GM21381 (cell line): ENCODE results near the gene TSPAN18.
A peak's percentile ranks its signal among the peaks of the same experiment; 100 is the strongest.

Source experiments
- ATAC-seq: cut with Tn5 transposase; IDR thresholded peaks from one replicate; pipeline ENCODE4 v1.9.1; 2021; ENCODE audit warnings: mild to moderate bottlenecking, moderate library complexity; ENCODE audit not compliant: unreplicated experiment

TSPAN18 gene

GRCh38 chr11:44842220-44842619, 115.5 kb downstream of the TSPAN18 start:
- ATAC-seq, result no peak

DNA sequence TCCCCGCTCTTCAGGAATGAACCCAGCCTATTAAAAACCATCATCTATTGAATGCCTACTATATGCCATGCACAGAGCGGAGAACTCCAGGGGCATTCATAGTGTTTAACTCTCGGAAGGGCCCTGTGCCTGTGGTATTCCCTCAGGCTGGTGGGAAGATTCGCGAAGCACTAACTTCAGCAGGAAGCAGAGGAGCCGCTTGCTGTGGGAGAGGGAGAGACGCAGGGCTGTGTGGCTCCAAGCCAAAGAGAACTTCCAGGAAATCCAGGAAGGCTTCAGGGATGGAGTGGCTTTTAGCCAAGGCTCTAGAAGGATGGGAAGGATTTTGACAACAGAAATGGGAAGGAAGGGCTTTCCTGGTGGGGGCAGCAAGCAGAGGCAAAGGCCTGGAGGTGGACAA, 120.1 kb downstream of the TSPAN18 start:
- no peak for ATAC-seq

DNA sequence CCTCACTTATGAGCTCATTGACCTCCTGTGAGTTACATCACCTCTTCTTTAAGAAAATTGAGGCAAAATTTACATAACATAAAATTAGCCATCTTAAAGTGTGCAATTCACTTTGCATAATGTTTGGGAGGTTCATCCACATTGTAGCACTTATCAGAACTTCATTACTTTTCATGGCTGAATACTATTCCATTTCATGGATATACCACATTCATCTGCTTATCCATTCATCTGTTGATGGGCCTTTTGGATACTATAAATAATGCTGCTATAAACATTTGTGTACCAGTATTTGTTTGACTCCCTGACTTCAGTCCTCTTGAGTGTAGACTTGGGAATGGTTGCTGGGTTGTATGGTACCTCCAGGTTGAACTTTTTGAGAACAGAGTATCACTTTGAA, 120.6 kb downstream of the TSPAN18 start:
- no peak for ATAC-seq

DNA sequence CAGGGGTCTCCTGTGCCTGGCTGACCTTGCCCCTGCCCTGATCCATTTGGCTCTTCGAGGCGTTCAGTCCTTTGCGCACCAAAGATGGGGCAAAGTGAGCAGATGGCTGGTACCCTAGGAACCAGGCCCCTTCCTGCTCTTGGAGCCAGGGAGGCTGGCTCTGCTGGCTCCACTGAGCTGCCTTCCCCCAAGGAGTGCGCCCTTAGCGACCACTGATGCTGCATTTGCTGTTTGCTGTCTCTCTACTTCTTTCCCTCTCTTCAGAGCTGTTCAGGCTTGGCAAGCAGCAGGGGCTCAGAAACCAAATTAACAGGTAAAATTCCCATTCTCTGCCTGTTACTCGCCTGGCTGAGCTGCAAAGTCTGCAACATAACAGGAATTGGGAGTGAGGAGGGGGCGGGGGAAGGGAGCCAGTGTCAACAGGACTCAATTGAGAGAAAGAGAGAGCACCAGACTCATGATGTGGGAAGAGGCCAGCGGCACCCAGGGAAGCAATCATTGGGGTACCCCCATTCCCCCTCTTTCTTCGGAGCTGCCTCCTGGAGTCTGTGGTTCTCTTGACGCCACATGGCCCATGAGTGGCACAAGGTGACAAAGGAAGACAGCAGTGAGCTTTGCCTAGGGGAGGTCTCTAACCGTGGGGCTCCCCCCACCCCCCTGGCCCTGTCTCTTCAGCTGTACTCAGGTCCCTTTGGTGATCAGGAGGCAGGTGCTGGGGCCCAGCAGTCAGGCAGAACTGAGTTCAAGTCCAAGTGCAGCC, 121.6 kb downstream of the TSPAN18 start:
- ATAC-seq, result no peak

DNA sequence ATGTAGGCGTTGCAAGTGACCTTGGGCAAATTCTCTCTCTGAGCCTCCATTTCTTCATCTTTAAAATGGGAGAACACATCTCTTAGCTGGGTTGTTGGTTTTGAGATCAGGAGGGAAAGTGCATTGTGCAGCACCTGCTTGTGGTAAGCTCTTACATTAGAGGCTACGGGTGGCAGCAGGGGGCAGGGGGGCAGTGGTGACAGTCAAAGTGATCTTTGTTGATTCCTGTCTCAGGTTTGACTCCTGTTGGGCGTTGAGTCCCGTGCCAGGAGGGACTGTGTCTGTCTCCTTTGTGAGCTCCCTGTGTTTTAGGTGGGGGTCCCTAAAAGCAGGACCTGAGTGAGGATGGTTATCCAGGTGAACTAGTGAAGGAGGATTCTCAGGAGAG, 122.2 kb downstream of the TSPAN18 start:
- ATAC-seq, result no peak

- no peak for ATAC-seq
Observed at GRCh38 chr11:44849424-44849823, 122.7 kb downstream of the TSPAN18 start.

- no peak for ATAC-seq
Observed at GRCh38 chr11:44849922-44850321, 123.2 kb downstream of the TSPAN18 start.

- no peak for ATAC-seq
Observed at GRCh38 chr11:44851496-44851895, 124.7 kb downstream of the TSPAN18 start.

GRCh38 chr11:44852159-44852747, 125.5 kb downstream of the TSPAN18 start:
- ATAC-seq, result no peak

DNA sequence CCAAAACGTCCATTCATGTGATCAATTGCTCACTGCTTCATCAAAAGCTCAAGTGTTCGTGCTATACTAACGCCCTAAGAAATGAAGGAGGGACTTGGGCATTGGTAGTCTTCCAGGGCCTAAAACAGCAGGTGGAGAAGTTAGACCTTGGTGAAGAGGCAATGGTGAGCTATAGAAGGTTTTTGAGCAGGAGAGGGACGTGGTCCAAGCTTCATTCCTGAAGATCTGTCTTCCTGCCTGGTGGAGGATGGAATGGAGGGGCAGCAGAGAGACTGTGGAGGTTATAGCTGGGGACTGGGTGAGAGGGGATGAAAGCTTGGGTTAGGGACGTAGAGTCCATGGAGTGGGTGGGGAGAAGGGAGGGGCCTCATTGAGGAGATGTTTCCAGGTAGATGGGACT, 126.2 kb downstream of the TSPAN18 start:
- ATAC-seq, result no peak

GRCh38 chr11:44853666-44854065, 126.9 kb downstream of the TSPAN18 start:
- ATAC-seq, result no peak

DNA sequence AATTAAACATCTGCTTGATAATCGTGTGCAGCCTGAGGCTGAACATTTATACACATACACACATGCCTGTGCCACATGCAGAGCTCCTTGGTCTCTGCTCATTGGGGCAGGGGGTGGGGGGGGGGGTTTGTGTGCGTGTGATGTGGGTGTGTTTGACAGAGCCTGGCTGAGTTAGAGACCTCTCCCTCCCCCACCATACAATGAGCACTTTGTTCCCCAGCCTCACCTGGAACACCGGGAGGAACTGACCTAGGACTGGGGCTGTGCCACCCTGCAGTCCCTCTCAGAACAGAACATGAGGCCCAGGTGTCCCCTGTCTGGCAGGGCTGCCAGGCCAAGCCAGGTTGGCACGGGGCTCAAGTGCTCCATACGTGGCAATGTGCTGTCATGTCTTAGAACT, 127.3 kb downstream of the TSPAN18 start:
- ATAC-seq, result no peak

GRCh38 chr11:44854741-44855492, 128.2 kb downstream of the TSPAN18 start:
- no peak for ATAC-seq

DNA sequence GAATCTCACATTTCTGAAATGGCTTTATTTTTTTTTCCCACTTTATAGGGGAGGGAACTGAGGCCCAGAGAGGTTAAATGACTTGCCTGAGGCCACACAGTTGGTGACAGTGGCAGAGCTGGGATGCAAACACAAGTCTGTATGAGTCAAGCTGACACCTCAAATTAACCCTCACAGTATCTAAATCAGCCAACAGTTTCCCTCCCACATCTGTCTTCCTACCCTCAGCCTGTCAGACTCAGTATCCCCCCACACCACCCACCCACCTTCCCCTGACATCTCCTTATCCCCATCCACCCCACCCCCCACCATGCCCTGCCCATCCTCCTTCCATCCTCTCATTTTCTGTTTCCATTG, 128.7 kb downstream of the TSPAN18 start:
- no peak for ATAC-seq

GRCh38 chr11:44857490-44858090, 130.8 kb downstream of the TSPAN18 start:
- no peak for ATAC-seq

- no peak for ATAC-seq
Observed at GRCh38 chr11:44858796-44859527, 132.2 kb downstream of the TSPAN18 start.

GRCh38 chr11:44859528-44859925, 132.8 kb downstream of the TSPAN18 start:
- no peak for ATAC-seq

DNA sequence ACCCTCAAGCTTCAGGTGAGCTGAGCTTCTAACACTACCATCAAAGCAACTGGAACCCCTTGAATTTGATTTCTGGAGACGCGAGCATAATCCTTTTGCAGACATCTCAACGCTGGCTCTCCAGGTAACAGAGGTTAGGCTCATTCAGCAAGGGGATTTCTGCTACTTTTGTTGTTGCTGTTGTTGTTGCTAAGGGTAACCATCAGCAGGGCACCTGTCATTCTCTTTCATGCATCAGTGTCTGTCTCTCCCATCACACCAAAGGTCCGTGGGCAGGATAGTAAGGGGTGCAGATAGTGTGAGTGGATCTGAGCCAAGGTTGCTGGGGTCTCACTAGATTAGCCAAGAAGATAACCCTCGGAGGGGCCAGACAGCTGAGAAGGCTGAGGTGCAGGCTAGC, 133.6 kb downstream of the TSPAN18 start:
- ATAC-seq, result no peak

GRCh38 chr11:44861849-44862557, 135.2 kb downstream of the TSPAN18 start:
- ATAC-seq, result peak; percentile 100

GRCh38 chr11:44862558-44863101, 135.9 kb downstream of the TSPAN18 start:
- no peak for ATAC-seq
